DMS153 treated with DMSO at 0.1 percent for 48 hours (cell line): ENCODE data around the gene GLB1L.
A peak's percentile ranks its signal among the peaks of the same experiment; 100 is the strongest.

Experiments
- DNase-seq: peaks from one replicate; lab custom pipeline; 2025; ENCODE audit not compliant: unreplicated experiment; lab: John Stamatoyannopoulos, UW

The GLB1L gene

DNA sequence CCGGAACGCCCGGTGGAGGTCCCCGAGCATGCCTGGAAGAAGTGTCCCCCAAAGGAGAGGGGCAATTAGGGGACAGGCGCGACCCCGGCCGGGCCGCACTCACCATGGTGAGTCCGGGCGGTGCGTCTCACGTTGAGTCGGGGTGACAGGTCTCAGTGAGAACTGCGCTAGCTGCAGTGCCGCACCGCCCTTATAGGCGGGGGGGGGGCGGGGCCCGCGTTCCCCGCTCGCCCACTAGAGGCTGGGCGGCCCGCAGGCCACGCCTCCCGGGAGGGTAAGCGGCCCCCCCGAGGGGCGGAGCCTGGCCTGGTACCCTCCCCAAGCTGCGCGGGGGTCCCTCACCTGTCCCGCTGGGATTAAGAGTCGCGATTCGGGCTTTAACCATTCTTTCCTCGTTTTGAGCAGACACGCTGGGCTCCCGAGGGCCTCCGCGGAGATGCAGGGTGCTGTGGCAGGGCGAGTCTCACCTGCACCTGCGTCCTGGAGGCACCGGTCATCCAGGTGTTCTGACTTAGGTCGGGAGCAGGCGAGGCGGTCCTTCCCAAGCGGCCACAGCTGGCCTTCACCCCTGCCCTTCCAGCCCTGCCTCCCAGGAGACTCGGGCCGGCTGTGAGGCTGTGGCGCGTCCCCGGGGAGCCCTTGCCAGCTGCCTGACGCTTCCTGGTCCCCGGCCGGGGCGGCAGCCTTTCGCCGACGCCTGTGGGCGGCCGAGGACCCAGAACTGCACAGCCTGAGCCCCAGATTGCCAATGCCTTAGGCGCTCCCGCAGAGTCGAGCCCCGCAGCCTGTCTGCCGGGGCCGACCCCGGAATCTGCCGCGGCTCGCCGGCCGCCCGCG lies 8.7 kb upstream of the GLB1L start, which contains the start of gene TUBA4A:
TSS of gene TUBA4A (minus strand) at position 166 of the 837 bp plus-strand sequence. CDS start at position 106, 60 bp downstream.
- DNase-seq = peak; percentile 73

DNA sequence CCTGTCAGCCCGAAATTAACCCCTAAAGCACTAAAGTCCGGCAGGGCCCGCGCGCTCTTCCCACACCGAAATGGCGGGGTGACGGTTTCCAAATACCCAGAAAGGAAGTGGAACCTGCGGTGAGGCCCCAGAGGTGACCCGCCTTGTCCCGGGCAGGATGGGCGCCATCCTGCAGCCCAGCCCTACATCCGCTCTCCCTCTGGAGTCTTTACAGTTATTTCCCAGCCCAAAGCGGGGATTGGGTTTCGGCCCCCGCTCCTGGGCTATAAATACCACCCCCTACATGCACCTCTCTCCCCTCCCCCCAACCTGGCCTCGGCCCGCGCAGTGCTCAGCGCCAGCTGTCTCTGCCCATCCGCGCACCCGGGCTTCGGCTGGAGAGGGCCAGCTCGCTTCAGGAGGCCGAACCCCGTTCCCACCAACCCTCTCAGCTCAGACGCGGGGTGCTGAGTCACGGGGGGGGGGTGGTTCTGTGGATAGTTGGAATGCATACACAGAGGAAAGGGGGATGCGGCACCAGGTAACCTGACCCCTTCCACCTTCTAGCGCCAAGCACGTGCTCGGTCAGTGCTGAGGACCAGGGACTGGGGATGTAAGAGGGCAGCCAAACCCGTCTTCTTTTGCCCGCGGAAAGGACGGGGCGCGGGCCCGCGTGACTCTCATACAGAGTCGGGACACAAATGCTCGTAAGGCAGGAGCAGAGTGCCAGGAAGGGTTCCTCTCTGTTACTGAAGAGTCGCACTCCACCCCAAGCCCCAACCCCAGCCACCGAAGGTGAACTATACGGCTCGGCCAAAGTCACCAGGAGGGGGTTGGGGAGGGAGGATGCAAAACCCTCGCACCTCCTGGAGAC lies 7.9 kb upstream of the GLB1L start, which contains the start of gene TUBA4B:
TSS of gene TUBA4B (plus strand) at position 344 of the 853 bp plus-strand sequence. CDS start at position 509, 165 bp downstream.
- DNase-seq = no peak

- DNase-seq = no peak
Measured at GRCh38 chr2:219252570-219252899, 7.3 kb upstream of the GLB1L start.

GRCh38 chr2:219252084-219252483 lies 6.8 kb upstream of the GLB1L start:
- no peak for DNase-seq

- DNase-seq = no peak
Measured at GRCh38 chr2:219251656-219252055, 6.4 kb upstream of the GLB1L start.

- DNase-seq = no peak
Measured at GRCh38 chr2:219250049-219250781, 5.0 kb upstream of the GLB1L start.

DNA sequence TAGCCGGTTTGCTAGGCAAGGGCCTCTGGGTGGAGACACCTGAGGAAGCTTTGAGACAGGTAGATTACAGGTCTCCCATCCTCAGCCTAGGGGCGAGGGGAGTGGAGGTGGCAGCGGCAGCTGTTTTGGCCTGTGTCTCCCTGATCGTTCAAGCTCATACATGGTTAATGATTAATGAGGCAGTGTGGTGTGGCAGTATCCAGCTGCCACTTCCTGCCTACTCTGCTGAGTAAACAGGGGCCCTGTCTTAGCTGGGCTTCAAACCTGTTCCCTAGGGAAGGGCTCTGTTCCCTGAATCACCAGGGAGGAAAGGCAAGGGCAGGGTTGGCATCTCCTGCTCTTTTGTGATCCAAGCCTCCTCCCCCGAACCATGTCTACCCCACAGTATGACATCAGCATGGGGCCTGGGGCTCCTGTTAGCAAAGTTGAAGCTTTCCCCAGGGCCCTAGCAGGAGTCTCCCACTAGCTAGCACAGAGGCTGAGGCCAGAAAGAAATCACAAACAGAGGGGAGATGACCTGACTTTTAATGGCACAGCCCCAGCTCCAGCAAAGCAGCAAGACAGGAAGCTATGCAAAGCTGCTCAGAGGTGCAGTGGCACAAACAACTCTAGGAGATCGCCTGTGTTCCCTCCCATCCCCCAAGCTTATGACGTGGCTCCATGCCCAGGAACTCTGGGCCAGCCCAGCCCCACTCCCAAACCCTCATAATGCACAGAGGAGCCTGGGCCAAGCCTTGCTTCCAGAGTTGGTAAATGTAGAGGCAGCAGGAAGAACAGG lies 4.1 kb upstream of the GLB1L start:
- DNase-seq = peak; percentile 97

DNA sequence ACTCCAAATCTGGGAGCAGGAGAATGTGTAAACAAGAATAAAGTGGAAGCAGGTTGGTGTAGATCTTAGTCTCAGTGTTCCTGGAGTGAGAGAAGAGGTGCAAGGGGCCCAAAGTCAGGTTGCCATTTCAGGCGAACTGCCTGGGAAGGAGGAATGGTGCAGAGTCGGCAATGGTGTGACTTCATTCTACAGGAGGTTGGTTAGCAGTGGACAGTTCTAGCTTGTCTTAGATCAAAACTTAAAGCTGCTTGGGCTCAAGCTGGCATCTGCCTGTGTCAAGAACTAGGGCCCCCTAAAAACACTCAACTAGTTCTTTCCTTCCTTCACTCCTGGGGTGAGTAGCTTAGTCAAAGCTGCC lies 3.6 kb upstream of the GLB1L start:
- DNase-seq = no peak

GRCh38 chr2:219247678-219248642 lies 2.7 kb upstream of the GLB1L start:
- no peak for DNase-seq

DNA sequence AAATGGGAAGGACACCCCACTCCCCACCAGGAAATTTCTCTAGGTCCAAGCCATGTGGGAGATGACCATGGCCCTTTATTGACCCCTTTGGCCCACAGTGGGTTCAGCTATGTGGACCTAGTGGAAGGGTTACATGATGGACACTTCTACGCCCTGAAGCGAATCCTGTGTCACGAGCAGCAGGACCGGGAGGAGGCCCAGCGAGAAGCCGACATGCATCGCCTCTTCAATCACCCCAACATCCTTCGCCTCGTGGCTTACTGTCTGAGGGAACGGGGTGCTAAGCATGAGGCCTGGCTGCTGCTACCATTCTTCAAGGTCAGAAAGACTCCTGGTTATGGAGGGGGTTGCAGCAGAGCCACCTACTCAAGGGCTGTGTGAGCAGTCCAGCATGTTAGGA lies 1.3 kb upstream of the GLB1L start:
- DNase-seq = no peak

GRCh38 chr2:219245899-219246230 lies 621 bp upstream of the GLB1L start:
- DNase-seq = no peak

GRCh38 chr2:219244789-219245147 lies 476 bp downstream of the GLB1L start:
- no peak for DNase-seq

- DNase-seq = no peak
Measured at GRCh38 chr2:219243291-219243761, 1.9 kb downstream of the GLB1L start.

DNA sequence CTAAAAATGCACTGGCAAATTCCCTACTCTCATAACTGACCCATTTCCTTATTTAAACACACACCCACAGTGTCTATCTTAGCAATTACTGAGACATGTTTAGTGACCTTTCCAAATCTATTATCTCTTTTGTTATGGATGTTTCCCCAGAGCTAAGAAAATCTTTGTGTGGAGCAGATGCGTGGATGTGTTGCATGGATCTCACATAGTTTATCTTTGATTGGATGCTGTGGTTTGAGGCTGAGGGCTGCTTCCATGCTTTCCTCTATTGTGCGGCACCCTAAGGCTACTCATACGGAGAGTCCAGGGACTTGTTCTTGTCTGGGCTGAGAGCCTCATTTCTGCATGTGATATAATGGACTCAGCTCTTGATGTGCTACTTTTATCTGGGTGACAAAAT lies 10.9 kb downstream of the GLB1L start:
- DNase-seq = no peak

GRCh38 chr2:219230059-219230540 lies 15.1 kb downstream of the GLB1L start:
- no peak for DNase-seq

- peak; percentile 96 for DNase-seq
Measured at GRCh38 chr2:219229305-219230058, 15.8 kb downstream of the GLB1L start, which contains the start of the genes ANKZF1 and ATG9A. Gene ANKZF1 (plus strand): TSS chr2:219229806. CDS start chr2:219230258, 452 bp downstream. Gene ATG9A (minus strand): TSS chr2:219229636. CDS start chr2:219228024, 1,612 bp downstream.

- no peak for DNase-seq
Measured at GRCh38 chr2:219228911-219229304, 16.3 kb downstream of the GLB1L start.
